ENCODE results near the gene FOXC1.

FOXC1 gene

DNA sequence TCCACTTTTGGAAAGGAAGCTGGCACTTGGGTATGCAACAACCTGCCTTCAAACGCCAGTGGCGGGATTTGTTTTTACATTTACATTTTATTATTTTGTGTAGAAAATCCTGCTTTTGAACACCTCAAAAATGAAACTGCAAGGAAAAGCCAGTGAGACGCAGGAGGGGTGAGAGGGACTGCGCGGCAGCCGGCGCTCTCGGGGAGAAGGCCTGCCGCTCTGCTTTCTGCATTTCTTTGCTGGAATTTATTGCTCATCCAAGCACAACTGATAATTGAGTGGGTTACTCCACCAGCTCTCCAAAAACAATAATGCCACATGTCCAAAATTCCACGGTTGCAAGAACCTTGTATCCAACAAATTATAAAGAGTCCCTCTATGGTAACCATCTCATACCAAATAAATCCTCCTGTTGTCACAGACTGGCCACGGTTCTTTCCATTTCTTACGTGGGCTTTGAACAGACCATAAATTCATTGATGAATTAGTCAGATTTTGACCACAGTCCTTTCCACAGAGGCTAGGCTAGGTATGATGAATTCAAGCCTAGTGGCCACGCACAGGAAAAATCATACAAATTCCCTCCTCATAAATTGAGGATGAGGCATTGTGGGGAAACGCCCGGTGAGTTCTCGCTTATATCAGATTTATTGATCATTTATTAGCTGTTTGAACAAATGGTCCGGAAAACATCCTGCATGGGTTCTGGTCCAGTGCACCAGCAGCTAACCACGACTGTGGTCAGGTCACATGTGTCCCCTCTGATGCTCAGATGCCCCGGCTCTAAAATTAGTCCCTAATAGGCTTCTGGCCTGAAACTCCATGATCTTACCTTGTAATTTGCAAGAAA, 31.6 kb upstream of the FOXC1 start:
- Mint-ChIP-seq H3K27me3 (no peaks in the 10 kb centered on the region), H3K4me1 (ENCODE audit: low read depth) (no peaks in the 10 kb centered on the region), H3K4me3 (no peak overlapping the region), H3K27ac (no peak overlapping the region), H3K36me3 (ENCODE audit: low read depth) (no peaks in the 10 kb centered on the region), H3K9me3 (no peaks in the 10 kb centered on the region)
- intact Hi-C loops (cut with micrococcal nuclease), result no loop called here

DNA sequence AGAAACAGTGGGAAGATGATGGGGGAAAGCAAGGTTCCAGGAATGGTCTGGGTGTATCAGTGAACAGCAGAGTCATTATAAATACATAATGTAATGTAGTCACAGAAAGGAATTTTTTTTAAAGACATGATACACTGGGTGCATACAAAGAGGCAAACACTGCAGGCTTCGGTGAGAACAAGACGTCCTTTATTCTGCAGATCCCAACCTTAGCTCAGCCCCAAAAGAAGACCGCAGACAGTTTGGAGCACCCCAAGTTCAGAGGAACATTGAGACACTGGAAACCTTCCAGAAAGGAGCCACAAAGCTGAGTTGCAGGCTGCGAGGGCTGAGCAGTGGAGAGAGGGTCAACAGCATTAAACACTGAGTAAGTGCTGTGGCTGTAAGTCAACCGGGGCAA, 30.6 kb upstream of the FOXC1 start:
- H3K4me3 Mint-ChIP-seq, result no peak overlapping the region
- H3K36me3 Mint-ChIP-seq (ENCODE audit: low read depth), result no peaks in the 10 kb centered on the region
- H3K27ac Mint-ChIP-seq, result no peak overlapping the region
- no peaks in the 10 kb centered on the region for H3K27me3 Mint-ChIP-seq
- no peaks in the 10 kb centered on the region for H3K4me1 Mint-ChIP-seq (ENCODE audit: low read depth)
- intact Hi-C loops (cut with micrococcal nuclease), result no loop called here
- no peaks in the 10 kb centered on the region for H3K9me3 Mint-ChIP-seq

DNA sequence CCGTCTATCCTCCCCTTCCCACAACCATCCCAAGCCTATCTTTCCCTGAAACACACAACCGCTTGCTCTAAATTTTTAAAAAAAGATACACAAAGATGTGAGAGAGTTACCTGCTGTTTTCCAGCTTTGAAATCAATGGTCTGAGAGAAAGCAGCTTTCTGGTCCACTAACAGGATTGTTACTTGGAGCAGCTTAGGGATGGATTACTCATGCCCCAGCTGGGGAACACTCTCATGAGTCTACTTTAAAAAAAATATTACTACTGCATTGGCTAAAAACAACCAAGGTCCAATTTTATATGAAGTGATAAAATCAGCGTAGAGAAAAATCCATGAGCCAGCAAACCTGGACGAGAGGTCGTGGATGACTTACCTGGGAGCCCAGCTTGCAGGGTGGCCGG, 29.6 kb upstream of the FOXC1 start:
- no peak overlapping the region for H3K27ac Mint-ChIP-seq
- H3K4me3 Mint-ChIP-seq, result no peak overlapping the region
- H3K27me3 Mint-ChIP-seq, result no peaks in the 10 kb centered on the region
- no peaks in the 10 kb centered on the region for H3K9me3 Mint-ChIP-seq
- no peaks in the 10 kb centered on the region for H3K36me3 Mint-ChIP-seq (ENCODE audit: low read depth)
- intact Hi-C loops (cut with micrococcal nuclease), result no loop called here
- no peaks in the 10 kb centered on the region for H3K4me1 Mint-ChIP-seq (ENCODE audit: low read depth)

DNA sequence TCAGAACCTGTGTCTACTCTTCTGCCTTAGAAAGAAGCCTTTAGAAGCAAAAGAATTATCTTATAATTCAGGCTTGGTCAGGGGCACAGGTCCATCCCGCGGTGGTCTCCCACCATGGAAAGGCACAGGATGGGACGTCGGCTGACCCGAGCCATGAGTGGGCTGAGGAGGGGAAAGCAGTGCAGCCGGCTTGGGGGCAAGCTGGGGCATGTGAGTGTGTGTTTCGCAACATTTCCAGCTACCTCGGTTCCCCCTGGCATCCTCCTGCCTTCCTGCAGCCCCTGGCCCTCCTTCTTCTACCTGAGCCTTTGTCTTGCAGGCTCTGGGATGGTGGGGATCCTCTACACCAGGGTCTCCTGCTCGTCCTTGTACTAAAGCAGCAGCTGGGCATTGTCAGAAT, 29.1 kb upstream of the FOXC1 start:
- H3K9me3 Mint-ChIP-seq, result no peaks in the 10 kb centered on the region
- no peaks in the 10 kb centered on the region for H3K27me3 Mint-ChIP-seq
- no peak overlapping the region for H3K4me3 Mint-ChIP-seq
- H3K36me3 Mint-ChIP-seq (ENCODE audit: low read depth), result no peaks in the 10 kb centered on the region
- no peak overlapping the region for H3K27ac Mint-ChIP-seq
- intact Hi-C loops (cut with micrococcal nuclease), result no loop called here
- no peaks in the 10 kb centered on the region for H3K4me1 Mint-ChIP-seq (ENCODE audit: low read depth)

DNA sequence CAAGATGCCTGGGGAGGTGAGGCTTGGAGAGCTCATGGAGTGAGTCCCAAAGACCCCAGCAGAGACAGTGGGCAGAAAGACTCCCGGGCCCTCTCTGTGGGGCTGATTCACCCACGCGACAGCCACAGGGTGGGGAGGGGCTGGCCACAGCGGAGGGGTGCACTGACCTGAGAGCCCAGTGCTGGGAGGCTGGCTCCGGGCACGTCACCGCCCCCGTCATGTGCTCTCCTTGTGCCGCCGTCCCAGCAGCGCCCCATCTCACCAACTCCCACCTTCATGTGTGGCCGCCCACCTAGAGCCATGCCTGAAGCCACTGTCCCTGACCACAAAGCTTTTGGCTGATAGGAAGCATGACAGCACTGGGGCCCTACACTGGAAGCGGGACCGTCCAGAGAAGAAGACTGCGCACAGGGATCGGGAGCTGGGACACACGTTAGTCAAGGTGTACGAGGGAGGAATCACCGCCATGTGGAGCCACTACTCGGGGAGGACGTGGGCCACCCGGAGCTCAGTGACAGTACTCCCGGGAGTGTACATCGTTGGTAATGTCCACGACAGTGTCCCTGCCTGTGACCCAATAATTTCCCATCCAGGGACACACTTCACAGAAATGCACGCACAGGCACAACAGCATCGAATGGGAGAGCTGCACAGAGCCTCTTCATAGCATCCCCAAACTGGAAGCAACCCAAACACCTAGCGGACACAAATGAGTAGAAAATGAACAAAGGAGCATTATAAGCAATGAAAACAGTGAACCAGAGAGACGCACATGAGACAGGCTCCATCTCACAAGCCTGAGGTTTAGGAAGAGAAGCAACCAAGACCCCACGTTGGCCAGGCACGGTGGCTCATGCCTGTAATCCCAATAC, 28.4 kb upstream of the FOXC1 start:
- H3K27me3 Mint-ChIP-seq, result no peaks in the 10 kb centered on the region
- intact Hi-C loops (cut with micrococcal nuclease), result no loop called here
- H3K27ac Mint-ChIP-seq, result no peak overlapping the region
- H3K4me3 Mint-ChIP-seq, result no peak overlapping the region
- no peaks in the 10 kb centered on the region for H3K9me3 Mint-ChIP-seq
- no peaks in the 10 kb centered on the region for H3K4me1 Mint-ChIP-seq (ENCODE audit: low read depth)
- no peaks in the 10 kb centered on the region for H3K36me3 Mint-ChIP-seq (ENCODE audit: low read depth)

DNA sequence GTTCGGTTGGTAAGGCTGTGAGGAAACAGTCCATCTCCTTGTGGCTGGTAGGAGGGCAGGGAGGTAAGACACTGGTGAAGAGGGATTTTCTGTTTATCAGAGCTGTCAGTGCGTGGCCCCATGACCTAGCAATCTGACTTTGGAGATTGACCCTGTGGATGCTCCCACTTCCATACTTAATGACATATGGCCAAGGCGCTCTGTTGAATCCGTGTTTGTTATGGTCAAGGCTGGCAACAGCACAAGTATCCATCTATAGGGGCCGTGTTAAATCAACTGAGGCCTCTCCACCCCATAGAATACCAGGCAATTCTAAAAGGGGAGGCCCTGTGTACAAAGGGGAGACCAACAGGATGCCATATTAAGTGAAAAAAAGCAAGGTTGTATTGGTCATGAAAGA, 25.6 kb upstream of the FOXC1 start:
- intact Hi-C loops (cut with micrococcal nuclease), result no loop called here
- Mint-ChIP-seq H3K4me1 (ENCODE audit: low read depth) (no peaks in the 10 kb centered on the region), H3K4me3 (no peak overlapping the region), H3K9me3 (no peaks in the 10 kb centered on the region), H3K36me3 (ENCODE audit: low read depth) (no peaks in the 10 kb centered on the region), H3K27me3 (no peaks in the 10 kb centered on the region), H3K27ac (no peak overlapping the region)

DNA sequence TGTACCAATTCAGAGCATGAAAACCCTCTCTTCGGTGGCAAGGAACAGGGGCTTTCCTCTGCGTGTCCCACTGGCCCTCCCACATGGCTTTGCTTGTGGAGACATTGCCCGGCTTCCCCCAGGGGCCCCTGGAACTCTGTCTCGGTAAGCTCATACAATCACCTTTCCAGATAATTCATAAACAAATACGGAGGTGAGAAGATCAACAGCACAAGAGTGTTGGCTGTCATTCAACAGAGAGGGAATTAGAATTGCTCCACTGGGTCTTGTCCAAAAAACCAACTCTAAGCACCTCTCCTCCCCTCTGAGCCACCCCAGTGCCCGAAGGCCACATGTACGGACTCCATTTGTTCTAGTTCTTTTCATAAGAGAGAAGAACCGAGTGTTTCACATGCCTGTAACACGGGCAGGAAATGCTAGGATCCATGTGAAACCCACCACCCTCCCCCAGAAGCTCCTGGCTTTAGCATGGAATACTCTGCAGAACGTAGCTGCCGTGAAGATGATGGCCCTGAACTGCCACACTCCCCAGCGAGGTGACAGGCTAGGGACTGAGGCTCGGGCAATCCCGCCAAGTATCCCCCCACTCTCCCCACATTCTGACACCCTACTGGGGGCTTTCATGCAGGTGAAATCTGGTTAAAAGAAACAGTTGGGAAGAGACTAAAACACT, 24.6 kb upstream of the FOXC1 start:
- Mint-ChIP-seq H3K4me1 (ENCODE audit: low read depth) (no peaks in the 10 kb centered on the region), H3K27me3 (peaks cover 2% of the 10 kb centered on the region), H3K4me3 (no peak overlapping the region), H3K9me3 (no peaks in the 10 kb centered on the region), H3K27ac (no peak overlapping the region), H3K36me3 (ENCODE audit: low read depth) (no peaks in the 10 kb centered on the region)
- intact Hi-C loops (cut with micrococcal nuclease), result no loop called here

DNA sequence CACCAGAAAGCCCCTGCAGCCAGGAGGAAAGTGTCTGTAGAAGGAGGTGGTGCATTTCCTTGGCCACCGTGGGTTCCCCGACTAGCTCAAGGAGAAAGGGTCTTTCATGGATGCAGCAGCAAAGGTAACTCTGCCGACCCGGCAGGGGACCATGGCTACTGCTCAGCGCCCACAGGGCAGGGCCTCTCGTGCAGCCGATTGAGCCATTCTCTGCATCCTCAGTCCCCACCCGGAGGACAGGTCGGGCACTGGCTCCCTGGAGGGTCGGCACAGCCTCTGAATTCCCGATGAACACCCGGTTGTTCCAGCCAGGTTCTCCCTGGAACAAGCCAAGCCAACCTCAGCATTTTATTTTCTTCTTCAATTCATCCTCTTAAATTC, 24.1 kb upstream of the FOXC1 start:
- H3K4me3 Mint-ChIP-seq, result no peak overlapping the region
- intact Hi-C loops (cut with micrococcal nuclease), result no loop called here
- no peak overlapping the region for H3K27ac Mint-ChIP-seq
- H3K4me1 Mint-ChIP-seq (ENCODE audit: low read depth), result no peaks in the 10 kb centered on the region
- H3K9me3 Mint-ChIP-seq, result no peaks in the 10 kb centered on the region
- H3K27me3 Mint-ChIP-seq, result peaks cover 2% of the 10 kb centered on the region
- H3K36me3 Mint-ChIP-seq (ENCODE audit: low read depth), result no peaks in the 10 kb centered on the region

DNA sequence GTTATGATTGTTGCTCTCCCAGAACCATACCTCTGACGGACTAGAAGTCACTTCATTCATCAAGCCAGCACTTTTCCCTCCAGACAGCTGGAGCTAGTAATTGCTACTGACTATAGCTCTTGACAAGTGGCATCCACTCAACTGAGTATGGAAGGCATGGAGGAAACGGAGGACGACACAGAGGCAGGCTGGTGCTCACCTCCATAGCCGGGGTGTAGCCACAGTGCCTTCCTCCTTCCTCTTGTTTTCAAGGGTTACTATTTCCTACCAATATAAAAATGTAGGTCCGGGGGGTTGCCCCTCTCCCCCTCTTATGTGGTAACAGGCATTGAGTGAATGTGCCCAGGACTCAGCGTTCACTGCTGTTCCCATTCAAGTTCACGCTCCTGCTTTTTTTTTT, 23.5 kb upstream of the FOXC1 start:
- Mint-ChIP-seq H3K4me3 (no peak overlapping the region), H3K36me3 (ENCODE audit: low read depth) (no peaks in the 10 kb centered on the region), H3K27me3 (peaks cover 2% of the 10 kb centered on the region), H3K27ac (no peak overlapping the region), H3K4me1 (ENCODE audit: low read depth) (no peaks in the 10 kb centered on the region), H3K9me3 (no peaks in the 10 kb centered on the region)
- intact Hi-C loops (cut with micrococcal nuclease), result no loop called here

DNA sequence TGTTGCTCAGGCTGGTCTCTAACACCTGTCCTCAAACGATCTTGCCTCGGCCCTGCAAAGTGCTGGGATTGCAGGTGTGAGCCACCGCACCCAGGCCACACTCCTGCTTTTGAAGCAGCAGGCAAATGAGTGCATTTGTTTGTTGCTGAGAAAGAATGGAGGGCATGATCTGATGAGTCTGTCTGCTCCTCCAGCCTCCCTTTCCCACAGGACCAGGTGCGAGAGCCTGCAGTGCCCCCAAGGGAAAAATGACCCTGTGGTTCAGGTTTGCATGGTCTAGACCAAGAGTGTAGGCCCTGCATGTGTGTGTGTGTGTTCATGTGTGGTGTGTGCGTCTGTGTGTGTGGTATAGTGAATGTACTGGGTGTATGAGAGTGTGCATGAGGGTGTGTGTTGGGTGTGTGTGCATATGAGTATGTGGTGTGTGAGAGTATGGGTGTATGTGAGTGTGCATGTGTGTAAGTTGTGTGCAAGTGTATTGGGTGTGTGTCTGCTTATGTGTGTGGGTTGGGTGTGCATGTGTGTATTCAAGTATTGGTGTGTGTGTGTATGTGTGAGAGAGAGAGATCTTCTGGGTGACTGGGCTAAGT, 22.8 kb upstream of the FOXC1 start:
- Mint-ChIP-seq H3K9me3 (no peaks in the 10 kb centered on the region), H3K27ac (no peak overlapping the region), H3K36me3 (ENCODE audit: low read depth) (no peaks in the 10 kb centered on the region), H3K27me3 (peaks cover 3% of the 10 kb centered on the region), H3K4me3 (no peak overlapping the region), H3K4me1 (ENCODE audit: low read depth) (no peaks in the 10 kb centered on the region)
- intact Hi-C loops (cut with micrococcal nuclease), result no loop called here

DNA sequence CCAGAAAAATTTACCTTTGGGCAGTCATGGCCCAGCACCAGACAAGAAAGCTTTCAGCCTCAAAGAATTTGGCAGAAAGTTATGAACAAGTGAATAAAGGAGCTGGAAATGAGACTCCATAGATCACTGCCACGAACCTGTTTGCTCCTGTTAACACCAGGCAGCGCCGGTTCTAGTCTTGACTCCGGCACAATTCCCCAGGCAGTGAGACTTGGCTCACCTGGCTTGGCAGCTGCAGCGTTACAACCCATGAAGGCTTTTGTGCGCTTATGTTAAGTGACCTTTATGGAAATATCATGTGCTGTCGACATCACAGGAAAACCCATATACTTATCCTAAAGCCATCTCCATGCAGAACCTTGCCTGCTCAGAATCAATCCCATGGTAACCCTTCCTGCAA, 22.2 kb upstream of the FOXC1 start:
- intact Hi-C loops (cut with micrococcal nuclease), result no loop called here

DNA sequence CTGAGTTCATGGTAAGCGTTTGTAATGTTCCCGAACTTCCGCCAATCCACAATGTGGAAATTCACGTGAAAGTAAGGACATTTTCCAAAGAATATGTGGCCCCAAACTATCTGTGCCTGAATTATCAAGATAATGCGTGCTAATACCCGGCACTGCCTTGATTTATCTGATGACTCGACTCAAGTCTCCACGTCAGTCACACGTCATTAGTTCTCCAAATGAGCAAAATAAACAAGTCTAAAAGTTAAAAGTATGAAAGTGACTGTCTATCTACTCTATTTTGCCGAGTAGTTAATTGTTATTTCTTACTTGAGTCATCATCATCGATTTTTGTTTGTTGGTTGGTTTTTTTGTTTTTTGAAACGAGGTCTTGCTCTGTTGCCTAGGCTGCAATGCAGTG, 21.7 kb upstream of the FOXC1 start:
- Mint-ChIP-seq H3K36me3 (ENCODE audit: low read depth) (no peaks in the 10 kb centered on the region), H3K27me3 (peaks cover 9% of the 10 kb centered on the region), H3K9me3 (no peaks in the 10 kb centered on the region), H3K27ac (no peak overlapping the region), H3K4me1 (ENCODE audit: low read depth) (no peaks in the 10 kb centered on the region), H3K4me3 (no peak overlapping the region)
- intact Hi-C loops (cut with micrococcal nuclease), result no loop called here

More for the DNA sequence above, 22.2 kb upstream of the FOXC1 start:
- Mint-ChIP-seq H3K9me3 (no peaks in the 10 kb centered on the region), H3K4me3 (no peak overlapping the region), H3K36me3 (ENCODE audit: low read depth) (no peaks in the 10 kb centered on the region), H3K27ac (no peak overlapping the region), H3K4me1 (ENCODE audit: low read depth) (no peaks in the 10 kb centered on the region), H3K27me3 (peaks cover 6% of the 10 kb centered on the region)

DNA sequence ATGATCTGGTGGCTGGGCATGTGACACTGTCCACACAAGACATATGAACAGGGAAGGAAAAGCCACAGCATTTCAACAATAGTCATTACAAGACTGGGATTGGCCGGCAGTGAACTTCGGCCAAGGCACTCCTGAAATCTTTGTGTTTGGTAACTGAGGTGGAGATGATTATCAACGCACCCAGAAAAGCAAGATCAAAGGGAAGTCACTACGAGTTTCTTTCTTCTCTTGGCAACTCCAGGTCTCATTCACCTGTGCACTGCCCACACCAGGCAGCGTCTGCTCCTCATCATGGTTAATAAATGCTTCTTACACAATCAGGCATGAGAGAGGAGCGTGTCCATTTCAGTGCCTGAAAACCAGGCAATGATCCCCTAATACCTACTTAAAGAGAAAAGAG, 20.5 kb upstream of the FOXC1 start:
- Mint-ChIP-seq H3K9me3 (no peaks in the 10 kb centered on the region), H3K4me1 (ENCODE audit: low read depth) (no peaks in the 10 kb centered on the region)

DNA sequence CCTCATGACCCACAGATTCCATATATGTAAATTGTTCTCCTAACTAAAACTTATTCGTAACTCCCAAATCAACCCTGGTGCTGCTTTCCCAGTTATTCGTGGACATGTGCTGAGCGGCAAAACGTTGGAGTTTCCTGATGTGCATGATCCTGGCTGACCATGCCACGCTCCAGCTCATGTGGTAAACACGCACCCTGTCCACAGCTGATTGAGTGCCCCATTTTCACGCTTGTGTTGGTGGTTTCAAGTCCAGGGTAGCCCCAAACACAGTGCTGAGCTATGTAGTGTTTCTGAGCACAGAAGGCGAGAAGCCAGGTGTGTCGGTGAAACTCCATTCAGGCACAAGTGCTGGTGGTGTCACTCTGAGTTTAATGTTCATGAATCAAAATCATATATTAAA, 19.1 kb upstream of the FOXC1 start:
- intact Hi-C loops (cut with micrococcal nuclease), result loop anchor here (10.0 kb wide), 1 partner anchor 1164 kb away; the partner anchor contains the start of gene MYLK4
- no peaks in the 10 kb centered on the region for H3K4me1 Mint-ChIP-seq (ENCODE audit: low read depth)
- peaks cover 29% of the 10 kb centered on the region for H3K27me3 Mint-ChIP-seq
- H3K4me3 Mint-ChIP-seq, result no peak overlapping the region
- no peaks in the 10 kb centered on the region for H3K36me3 Mint-ChIP-seq (ENCODE audit: low read depth)
- H3K9me3 Mint-ChIP-seq, result no peaks in the 10 kb centered on the region
- H3K27ac Mint-ChIP-seq, result no peak overlapping the region

More for the DNA sequence above, 20.5 kb upstream of the FOXC1 start:
- no peak overlapping the region for H3K27ac Mint-ChIP-seq
- H3K27me3 Mint-ChIP-seq, result peaks cover 21% of the 10 kb centered on the region
- no peak overlapping the region for H3K4me3 Mint-ChIP-seq
- intact Hi-C loops (cut with micrococcal nuclease), result no loop called here
- H3K36me3 Mint-ChIP-seq (ENCODE audit: low read depth), result no peaks in the 10 kb centered on the region

All from dendritic cell treated with granulocyte-macrophage colony-stimulating factor and Interleukin-4, amounts not matched to agents 40 ng/mL and 50 ng/mL, for 4 days (primary cell).